ENCODE measurements around the gene OR2V1. TPM values are rescaled to one million over a fixed set of nuclear protein-coding genes. Genes with fewer than 3 reads are reported as not detected.
"Not testable (repeated sequence)": the region's sequence is repeated elsewhere in the genome, so short reads cannot be mapped to it uniquely, and the experiment has no call there.

OR2V1 gene
- total RNA-seq, 2 experiments from 2014 or later, result not detected

DNA sequence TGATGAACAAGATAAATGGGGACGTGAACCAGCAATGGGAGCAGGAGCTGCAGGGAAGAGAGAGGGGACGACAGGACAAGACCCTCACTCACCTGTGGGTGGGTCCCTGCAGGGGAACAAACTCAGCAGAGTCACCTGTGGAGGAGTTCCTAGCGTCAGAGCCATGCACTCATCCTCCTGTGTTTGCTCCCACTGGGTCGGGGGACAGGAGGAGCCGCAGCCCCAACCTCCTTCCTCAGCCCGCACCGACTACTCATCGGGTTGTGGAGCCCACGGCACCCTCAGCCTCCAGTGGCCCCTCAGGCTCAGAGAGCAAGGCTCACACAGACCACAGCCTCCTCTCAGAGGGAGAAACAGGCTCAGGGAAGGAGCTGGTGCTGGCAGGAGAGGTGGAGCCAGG lies 888 bp downstream of the OR2V1 start:
- H3K36me3 Mint-ChIP-seq; H3K9me3 Mint-ChIP-seq (ENCODE audit: low read depth); DNase-seq; ATAC-seq; H3K4me1 Mint-ChIP-seq; CTCF ChIA-PET; H3K4me3 Mint-ChIP-seq; H3K27ac Mint-ChIP-seq: not testable (repeated sequence)
- peaks cover 40% of the 10 kb centered on the region for H3K27me3 Mint-ChIP-seq

- no peaks in the 10 kb centered on the region for H3K4me1 Mint-ChIP-seq
- H3K27me3 Mint-ChIP-seq, result peaks cover 38% of the 10 kb centered on the region
- DNase-seq (no peak), ATAC-seq (no peak)
- no peak overlapping the region for H3K27ac Mint-ChIP-seq
- peaks cover 2% of the 10 kb centered on the region for H3K36me3 Mint-ChIP-seq
- no peak overlapping the region for H3K4me3 Mint-ChIP-seq
- H3K9me3 Mint-ChIP-seq (ENCODE audit: low read depth), result no peaks in the 10 kb centered on the region
- CTCF ChIA-PET, result no interaction called here
Observed at GRCh38 chr5:181129601-181130000, 1.4 kb downstream of the OR2V1 start.

- no peak for DNase-seq
- CTCF ChIA-PET, result no interaction called here
- no peak overlapping the region for H3K4me3 Mint-ChIP-seq
- no peaks in the 10 kb centered on the region for H3K4me1 Mint-ChIP-seq
- ATAC-seq, result no peak
- no peaks in the 10 kb centered on the region for H3K36me3 Mint-ChIP-seq
- H3K27ac Mint-ChIP-seq, result no peak overlapping the region
- H3K9me3 Mint-ChIP-seq (ENCODE audit: low read depth), result no peaks in the 10 kb centered on the region
- peaks cover 34% of the 10 kb centered on the region for H3K27me3 Mint-ChIP-seq
Observed at GRCh38 chr5:181127907-181128626, 2.9 kb downstream of the OR2V1 start.

DNA sequence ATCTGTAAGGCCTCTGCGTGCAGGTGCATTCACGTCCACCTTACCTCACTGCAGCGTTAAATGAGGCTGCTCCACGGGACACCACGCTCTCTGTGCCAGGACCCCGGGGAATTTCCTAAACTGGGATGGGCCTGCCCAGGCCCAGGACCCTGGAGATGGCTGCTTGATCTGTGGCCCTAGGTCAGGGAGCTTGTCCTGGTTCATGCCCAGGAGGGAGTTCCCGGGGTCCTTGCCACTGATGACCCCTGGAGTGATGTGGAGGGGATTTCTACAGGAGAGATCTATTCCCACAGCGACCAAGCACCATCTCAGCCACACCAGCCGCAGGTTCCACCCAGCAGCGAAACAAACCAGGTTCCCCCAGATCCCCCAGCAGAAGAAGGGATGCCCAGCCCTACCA lies 3.5 kb downstream of the OR2V1 start:
- Mint-ChIP-seq H3K27ac (no peak overlapping the region), H3K36me3 (no peaks in the 10 kb centered on the region), H3K4me1 (no peaks in the 10 kb centered on the region), H3K27me3 (peaks cover 36% of the 10 kb centered on the region), H3K9me3 (ENCODE audit: low read depth) (no peaks in the 10 kb centered on the region), H3K4me3 (no peak overlapping the region)
- CTCF ChIA-PET, result no interaction called here
- DNase-seq (no peak), ATAC-seq (no peak)

DNA sequence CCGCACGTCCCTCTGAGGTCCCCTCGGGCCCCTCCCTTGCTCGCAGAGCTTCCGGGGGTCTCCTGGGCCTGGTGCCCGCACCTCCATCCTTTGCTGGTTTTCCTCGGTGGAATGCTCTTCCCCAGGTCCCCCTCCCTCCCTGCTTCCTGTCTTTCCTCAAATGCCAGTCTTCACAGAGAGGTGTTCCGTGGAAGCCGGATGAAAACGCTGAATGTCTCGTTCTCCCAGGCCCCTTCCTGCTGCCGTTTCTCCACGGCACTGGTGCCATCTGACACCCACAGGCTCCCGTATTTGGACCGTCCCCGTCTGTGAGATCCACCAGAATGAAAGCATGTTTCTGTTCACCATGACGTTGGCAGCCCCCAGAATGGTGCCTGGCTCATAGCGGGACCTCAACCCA lies 4.1 kb downstream of the OR2V1 start:
- DNase-seq, result no peak

DNA sequence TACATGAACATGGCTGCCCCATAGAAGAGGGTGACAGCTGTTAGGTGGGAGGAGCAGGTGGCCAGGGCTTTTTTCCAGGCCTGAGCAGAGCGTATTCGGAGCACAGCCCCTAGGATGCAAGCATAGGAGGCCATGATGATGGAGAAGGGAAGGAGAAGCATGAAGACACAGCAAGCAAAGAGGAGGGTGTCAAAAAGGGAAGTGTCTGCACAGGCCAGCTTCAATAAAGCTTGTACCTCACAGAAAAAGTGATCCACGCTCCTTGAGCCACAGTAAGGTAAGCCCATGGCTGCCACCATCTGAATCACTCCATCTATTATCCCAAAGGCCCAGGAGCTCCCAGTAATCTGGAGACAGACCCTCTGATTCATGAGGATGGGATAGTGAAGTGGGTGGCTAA lies 6.4 kb downstream of the OR2V1 start:
- no peak overlapping the region for H3K27ac Mint-ChIP-seq
- no peaks in the 10 kb centered on the region for H3K4me1 Mint-ChIP-seq
- no peak for DNase-seq
- H3K36me3 Mint-ChIP-seq, result no peaks in the 10 kb centered on the region
- H3K27me3 Mint-ChIP-seq, result peaks cover 40% of the 10 kb centered on the region
- no peak overlapping the region for H3K4me3 Mint-ChIP-seq
- ATAC-seq, result no peak
- H3K9me3 Mint-ChIP-seq (ENCODE audit: low read depth), result no peaks in the 10 kb centered on the region
- CTCF ChIA-PET, result no interaction called here

More for the DNA sequence above, 4.1 kb downstream of the OR2V1 start:
- no peak overlapping the region for H3K4me3 Mint-ChIP-seq
- H3K27ac Mint-ChIP-seq, result no peak overlapping the region
- no peaks in the 10 kb centered on the region for H3K4me1 Mint-ChIP-seq
- H3K27me3 Mint-ChIP-seq, result peaks cover 36% of the 10 kb centered on the region
- CTCF ChIA-PET, result no interaction called here
- H3K9me3 Mint-ChIP-seq (ENCODE audit: low read depth), result no peaks in the 10 kb centered on the region
- H3K36me3 Mint-ChIP-seq, result no peaks in the 10 kb centered on the region
- no peak for ATAC-seq

DNA sequence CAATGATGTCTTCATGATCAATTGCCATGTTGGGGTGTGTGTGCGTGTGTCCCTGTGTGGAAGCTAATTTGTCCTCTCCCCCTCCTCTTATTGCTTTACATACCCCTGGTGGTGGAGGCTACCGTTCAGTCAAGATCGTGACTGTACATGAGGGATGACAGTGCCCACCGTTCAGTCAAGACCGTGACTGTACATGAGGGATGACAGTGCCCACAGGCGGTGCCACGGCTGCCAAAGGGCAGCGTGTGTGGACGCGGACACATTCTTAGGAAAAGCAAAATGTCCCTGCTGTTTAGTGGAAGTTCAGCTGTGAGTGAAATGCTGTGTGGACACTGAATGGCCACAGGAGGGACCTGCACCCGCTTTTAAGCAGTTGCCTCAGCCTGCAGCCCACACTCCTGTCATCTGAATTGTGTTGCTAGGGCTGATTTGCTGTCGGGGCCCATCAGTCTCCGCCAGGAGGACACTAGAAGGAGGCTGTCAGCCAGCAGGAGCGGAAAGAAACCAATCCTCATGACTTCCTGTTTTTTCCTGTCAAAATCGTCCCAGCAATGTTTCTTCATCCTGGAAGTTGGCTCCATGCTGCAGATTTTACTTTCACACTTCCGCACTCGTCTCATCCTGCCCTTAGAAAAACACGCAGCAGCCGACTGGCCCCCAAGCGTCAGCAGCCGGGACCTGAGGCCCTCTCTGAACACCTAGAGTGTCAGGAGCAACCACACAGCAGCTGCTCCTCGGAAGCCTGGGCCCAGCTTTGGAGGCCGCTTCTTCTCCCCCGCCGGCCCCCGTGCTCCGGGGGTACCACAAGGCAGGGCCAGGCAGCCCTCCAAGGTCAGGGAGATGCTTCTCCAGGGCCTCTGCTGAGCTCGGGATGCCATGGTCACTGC lies 9.1 kb downstream of the OR2V1 start:
- no peak overlapping the region for H3K27ac Mint-ChIP-seq

GRCh38 chr5:181120761-181121160 lies 10.2 kb downstream of the OR2V1 start:
- CTCF ChIA-PET, result no interaction called here
- no peak for ATAC-seq
- peaks cover 2% of the 10 kb centered on the region for H3K9me3 Mint-ChIP-seq (ENCODE audit: low read depth)
- H3K27me3 Mint-ChIP-seq, result peaks cover 55% of the 10 kb centered on the region
- H3K36me3 Mint-ChIP-seq, result peaks cover 1% of the 10 kb centered on the region
- no peak for DNase-seq
- no peak overlapping the region for H3K27ac Mint-ChIP-seq
- no peak overlapping the region for H3K4me3 Mint-ChIP-seq
- no peaks in the 10 kb centered on the region for H3K4me1 Mint-ChIP-seq

More for the DNA sequence above, 9.1 kb downstream of the OR2V1 start:
- ATAC-seq, result no peak
- Mint-ChIP-seq H3K27me3 (peaks cover 48% of the 10 kb centered on the region), H3K4me1 (no peaks in the 10 kb centered on the region), H3K9me3 (ENCODE audit: low read depth) (peaks cover 2% of the 10 kb centered on the region), H3K36me3 (peaks cover 1% of the 10 kb centered on the region), H3K4me3 (no peak overlapping the region)
- CTCF ChIA-PET, result no interaction called here
- DNase-seq, result no peak

DNA sequence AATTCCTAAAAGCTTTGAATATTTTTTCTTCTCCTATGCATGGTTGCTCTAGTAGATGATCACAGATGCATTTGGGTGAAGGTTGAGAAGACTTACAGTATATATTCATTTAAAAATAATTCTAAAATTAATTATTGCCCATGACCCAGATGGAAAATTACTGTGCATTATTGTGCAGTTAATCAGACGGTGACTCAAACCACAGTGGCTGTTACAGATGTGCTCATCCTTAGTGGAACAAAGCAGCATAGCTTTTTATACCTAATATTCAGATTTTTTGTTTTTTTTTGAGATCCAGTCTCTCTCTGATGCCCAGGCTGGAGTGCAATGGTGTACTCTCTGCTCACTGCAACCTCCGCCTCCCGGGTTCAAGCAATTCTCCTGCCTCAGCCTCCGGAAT lies 10.7 kb downstream of the OR2V1 start:
- no peak overlapping the region for H3K27ac Mint-ChIP-seq
- H3K9me3 Mint-ChIP-seq (ENCODE audit: low read depth), result peaks cover 2% of the 10 kb centered on the region
- CTCF ChIA-PET, result no interaction called here
- ATAC-seq (no peak), DNase-seq (no peak)
- peaks cover 1% of the 10 kb centered on the region for H3K36me3 Mint-ChIP-seq
- peaks cover 60% of the 10 kb centered on the region for H3K27me3 Mint-ChIP-seq
- peaks cover under 1% of the 10 kb centered on the region for H3K4me1 Mint-ChIP-seq
- H3K4me3 Mint-ChIP-seq, result no peak overlapping the region

DNA sequence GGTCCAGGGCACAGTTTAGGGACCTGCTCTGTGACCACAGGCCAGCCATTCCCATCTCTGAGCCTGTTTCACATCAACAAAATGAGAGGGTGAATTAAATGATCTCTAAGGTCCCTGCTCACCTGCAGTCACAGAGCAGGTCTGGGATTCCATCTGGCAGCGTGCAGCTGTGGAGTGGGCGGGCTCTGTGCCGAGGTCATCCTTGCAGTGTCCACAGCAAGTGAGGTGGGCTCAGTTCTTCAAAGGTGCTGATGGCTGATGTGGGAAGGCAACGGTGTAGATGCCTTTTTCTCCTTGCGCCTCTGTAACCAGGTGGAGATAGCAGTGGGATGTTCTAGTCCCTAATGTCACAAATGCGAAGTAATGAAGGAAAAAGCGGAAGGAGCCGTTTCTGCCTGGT lies 11.9 kb downstream of the OR2V1 start:
- Mint-ChIP-seq H3K9me3 (ENCODE audit: low read depth) (peaks cover 2% of the 10 kb centered on the region), H3K4me3 (no peak overlapping the region), H3K36me3 (peaks cover 1% of the 10 kb centered on the region), H3K27ac (no peak overlapping the region), H3K4me1 (peaks cover 3% of the 10 kb centered on the region), H3K27me3 (peaks cover 72% of the 10 kb centered on the region)
- no peak for DNase-seq
- CTCF ChIA-PET, result no interaction called here
- no peak for ATAC-seq

DNA sequence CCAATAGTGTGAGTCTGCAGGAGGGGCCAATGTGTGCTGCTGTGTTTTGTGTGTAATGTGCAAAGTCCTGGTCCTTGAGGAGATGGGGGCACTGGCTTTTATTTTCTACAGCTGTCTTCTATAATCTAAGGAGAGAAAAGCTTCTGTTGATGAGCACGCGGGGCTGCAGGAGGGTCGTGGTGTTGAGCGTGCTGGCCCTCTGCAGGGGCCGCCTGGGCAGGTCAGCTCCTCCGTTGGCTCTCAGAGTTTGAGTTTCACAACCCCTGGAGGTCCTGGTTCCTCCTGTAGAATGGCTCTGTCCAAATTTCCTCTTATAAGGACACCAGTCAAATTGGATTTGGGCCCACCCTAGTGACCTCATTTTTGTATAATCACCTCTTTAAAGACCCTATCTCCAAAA lies 12.6 kb downstream of the OR2V1 start:
- ATAC-seq (no peak), DNase-seq (no peak)
- CTCF ChIA-PET, result no interaction called here
- peaks cover 1% of the 10 kb centered on the region for H3K36me3 Mint-ChIP-seq
- H3K4me3 Mint-ChIP-seq, result no peak overlapping the region
- H3K27me3 Mint-ChIP-seq, result peaks cover 74% of the 10 kb centered on the region
- peaks cover 3% of the 10 kb centered on the region for H3K4me1 Mint-ChIP-seq
- H3K9me3 Mint-ChIP-seq (ENCODE audit: low read depth), result peaks cover 2% of the 10 kb centered on the region
- no peak overlapping the region for H3K27ac Mint-ChIP-seq

DNA sequence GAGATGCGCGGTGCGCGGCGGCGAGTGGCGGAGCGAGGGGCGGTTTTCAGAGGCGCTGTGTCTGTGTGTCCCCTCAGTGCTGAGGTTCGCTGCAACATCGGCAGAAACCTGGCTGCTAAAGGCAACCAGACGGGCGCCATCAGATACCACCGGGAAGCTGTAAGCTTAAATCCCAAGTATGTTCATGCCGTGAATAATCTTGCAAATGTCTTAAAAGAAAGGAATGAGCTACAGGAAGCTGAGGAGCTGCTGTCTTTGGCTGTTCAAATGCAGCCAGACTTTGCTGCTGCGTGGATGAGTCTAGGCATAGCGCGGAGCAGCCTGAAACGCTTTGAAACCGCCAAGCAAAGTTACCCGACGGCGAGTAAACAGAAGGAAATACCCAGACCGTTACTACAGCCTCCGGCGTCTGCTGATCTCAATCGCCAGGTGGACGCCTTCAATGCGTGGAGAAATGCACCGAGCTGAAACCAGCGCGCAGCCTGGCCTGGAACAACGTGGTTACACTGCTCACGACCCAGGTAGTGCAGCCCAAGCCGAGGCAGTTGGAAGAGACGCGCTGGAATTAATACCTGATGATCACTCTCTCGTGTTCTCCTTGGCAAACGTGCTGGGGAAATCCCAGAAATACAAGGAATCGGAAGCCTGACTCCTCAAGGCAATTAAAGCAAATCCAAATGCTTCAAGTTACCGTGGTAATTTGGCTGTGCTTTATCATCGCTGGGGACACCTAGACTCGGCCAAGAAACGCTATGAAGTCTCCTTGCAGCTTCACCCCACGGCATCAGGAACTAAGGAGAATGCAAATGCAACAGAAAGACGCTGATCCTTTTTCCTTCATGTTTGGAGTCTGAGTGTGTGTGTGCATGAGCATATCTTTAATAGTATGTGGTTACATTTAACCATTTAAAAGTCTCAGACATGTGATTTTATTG lies 15.9 kb downstream of the OR2V1 start:
- no peak for DNase-seq
- Mint-ChIP-seq H3K27ac (no peak overlapping the region), H3K4me3 (no peak overlapping the region), H3K4me1 (peaks cover 3% of the 10 kb centered on the region), H3K9me3 (ENCODE audit: low read depth) (peaks cover 2% of the 10 kb centered on the region), H3K27me3 (peaks cover 57% of the 10 kb centered on the region), H3K36me3 (peaks cover 1% of the 10 kb centered on the region)
- no peak for ATAC-seq
- CTCF ChIA-PET, result no interaction called here

DNA sequence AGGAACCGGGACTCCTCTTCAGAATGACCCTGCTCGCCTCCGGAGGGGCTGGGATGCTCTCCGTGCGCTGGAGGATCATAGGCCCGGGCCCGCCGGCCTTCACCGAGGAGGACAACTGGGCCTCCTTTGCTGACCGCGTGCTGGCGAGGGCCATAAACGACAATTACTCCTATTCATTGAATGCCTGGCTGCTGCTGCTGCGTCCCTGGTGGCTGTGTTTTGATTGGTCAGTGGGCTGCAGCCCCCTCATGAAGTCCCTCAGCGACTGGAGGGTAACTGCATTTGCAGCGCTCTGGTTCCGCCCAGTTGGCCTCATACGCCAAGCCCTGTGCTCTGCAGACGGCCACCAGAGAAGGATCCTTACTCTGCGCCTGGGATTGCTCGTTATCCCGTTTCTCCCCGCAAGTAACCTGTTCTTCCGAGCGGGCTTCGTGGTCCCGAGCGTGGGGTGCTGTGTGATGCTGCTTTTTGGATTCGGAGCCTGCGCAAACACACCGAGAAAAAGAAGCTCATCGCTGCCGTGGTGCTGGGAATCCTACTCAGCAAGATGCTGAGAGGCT lies 16.6 kb downstream of the OR2V1 start:
- H3K9me3 Mint-ChIP-seq (ENCODE audit: low read depth), result peaks cover 2% of the 10 kb centered on the region
- peaks cover 1% of the 10 kb centered on the region for H3K36me3 Mint-ChIP-seq
- peaks cover 59% of the 10 kb centered on the region for H3K27me3 Mint-ChIP-seq
- ATAC-seq (no peak), DNase-seq (no peak)
- no peak overlapping the region for H3K4me3 Mint-ChIP-seq
- no peak overlapping the region for H3K27ac Mint-ChIP-seq
- peaks cover 3% of the 10 kb centered on the region for H3K4me1 Mint-ChIP-seq
- CTCF ChIA-PET, result no interaction called here

Data from activated CD8-positive, alpha-beta memory T cell treated with anti-CD3 and anti-CD28 coated beads, Interleukin-2, amount 10 ng/mL, durations not matched to agents 7 days and 5 days (primary cell).